T-helper 2 cell (primary cell): ENCODE results near the gene MS4A3.
A peak's percentile ranks its signal among the peaks of the same experiment; 100 is the strongest.
"Not testable (repeated sequence)": the region's sequence is repeated elsewhere in the genome, so short reads cannot be mapped to it uniquely, and the experiment has no call there.

Experiments
- DNase-seq, 5 experiments: peaks; one replicate each; pipeline versions ENCODE4 v3.0.0 to v3.0.0-alpha.2; 2012 to 2022
- total RNA-seq, 2 donors: gene quantifications; one replicate each; lab custom pipeline; 2026; lab: John Stamatoyannopoulos, UW

Gene MS4A3, protein sequence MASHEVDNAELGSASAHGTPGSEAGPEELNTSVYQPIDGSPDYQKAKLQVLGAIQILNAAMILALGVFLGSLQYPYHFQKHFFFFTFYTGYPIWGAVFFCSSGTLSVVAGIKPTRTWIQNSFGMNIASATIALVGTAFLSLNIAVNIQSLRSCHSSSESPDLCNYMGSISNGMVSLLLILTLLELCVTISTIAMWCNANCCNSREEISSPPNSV
- total RNA-seq: 0 reads per million in 2 donors

- DNase-seq: no peak
These were observed at the start of gene MS4A3 for GRCh38 chr11:60056349-60056969. Gene MS4A3 (plus strand): TSS chr11:60056665. CDS start chr11:60061161, 4,496 bp downstream.

DNA sequence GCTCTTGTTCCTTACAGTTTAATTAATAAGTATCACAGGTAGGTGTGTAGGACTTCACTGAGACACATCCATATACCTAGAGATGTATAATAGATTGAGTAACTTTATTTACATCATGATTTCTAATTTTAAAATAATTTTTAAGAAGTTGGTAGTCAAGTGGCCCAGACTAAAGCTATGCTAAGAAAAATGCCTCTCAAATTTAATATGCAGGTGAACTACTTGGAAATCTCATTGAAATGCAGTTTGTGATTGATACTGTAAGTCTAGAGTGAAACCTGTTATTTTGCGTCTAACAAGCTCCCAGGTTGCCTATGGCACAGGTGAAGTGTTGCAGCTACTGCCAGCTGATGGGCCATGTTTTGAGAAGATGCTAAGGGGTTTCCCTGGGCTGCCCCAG is 39.6 kb upstream of the MS4A3 start, which contains the start of gene OOSP4B:
Gene OOSP4B, plus strand, starts transcription at position 301 of the 400 bp plus-strand sequence.
- DNase-seq: no peak

DNA sequence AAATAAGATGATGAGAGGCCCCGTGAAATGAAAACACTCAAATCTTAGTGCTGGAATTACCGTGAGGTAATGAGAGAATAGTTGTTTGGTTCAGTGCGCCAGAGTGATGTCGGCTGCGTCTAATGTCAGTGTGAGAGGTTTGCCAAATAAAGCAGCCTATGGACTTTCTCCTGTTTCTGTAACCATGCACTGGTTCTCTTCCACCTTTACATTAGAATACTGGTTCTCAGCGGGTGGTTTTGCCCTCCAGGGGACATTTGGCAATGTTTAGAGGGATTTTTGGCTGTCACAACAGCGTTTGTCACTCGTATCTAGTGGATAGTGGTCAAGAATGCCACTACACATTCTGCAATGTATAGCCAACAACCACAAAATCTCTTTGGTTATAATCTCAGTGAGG is 38.4 kb upstream of the MS4A3 start:
- DNase-seq: no peak

- DNase-seq: not testable (repeated sequence)
These were observed 36.1 kb upstream of the MS4A3 start for GRCh38 chr11:60020376-60020775.

GRCh38 chr11:60029015-60029632 is 27.3 kb upstream of the MS4A3 start:
- no peak for DNase-seq

DNA sequence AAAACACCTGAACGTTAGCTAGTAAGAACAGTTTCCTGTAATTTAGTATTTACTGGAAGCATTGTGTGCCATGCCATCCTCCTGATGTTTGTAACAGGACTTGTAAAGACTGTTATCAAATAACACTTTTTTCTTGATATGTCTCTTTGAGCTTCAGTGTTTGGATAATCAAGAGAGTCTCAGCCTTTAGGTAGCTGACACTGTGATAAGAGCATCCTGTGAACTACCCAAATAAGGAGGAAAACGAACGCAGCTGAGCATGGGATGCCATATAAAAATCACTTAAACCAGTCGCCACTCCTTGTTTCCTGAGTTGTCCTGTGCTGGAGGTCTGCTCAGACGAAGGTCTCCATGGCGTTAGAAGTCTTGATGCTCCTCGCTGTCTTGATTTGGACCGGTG is 16.4 kb upstream of the MS4A3 start, which contains the start of gene OOSP2:
Gene OOSP2, plus strand, starts transcription at position 301 of the 400 bp plus-strand sequence. Its CDS starts 51 bp downstream, at position 352.
- no peak for DNase-seq

DNA sequence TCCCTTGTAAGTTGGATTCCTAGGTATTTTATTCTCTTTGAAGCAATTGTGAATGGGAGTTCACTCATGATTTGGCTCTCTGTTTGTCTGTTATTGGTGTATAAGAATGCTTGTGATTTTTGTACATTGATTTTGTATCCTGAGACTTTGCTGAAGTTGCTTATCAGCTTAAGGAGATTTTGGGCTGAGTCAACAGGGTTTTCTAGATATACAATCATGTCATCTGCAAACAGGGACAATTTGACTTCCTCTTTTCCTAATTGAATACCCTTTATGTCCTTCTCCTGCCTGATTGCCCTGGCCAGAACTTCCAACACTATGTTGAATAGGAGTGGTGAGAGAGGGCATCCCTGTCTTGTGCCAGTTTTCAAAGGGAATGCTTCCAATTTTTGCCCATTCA is 6.0 kb upstream of the MS4A3 start:
- DNase-seq: not testable (repeated sequence)

GRCh38 chr11:60050839-60051238 is 5.6 kb upstream of the MS4A3 start:
- DNase-seq: not testable (repeated sequence)

DNA sequence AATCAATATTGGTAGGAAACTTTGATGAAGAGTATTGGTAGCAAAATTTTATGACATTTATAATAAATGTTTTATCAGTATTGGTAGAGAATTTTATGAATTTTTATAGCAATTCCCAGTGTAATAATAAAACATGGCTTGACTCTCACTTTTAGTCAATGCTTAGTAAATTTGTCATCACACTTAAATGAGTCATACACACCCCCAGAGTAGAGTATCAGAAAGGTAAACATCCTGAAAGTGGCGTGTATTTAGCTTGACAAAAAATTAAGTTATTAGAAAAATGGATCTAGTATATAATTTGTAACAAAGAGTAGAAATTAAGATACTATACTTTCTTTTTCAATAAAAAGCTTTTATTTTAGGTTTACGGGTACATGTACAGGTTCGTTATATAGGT is 2.6 kb downstream of the MS4A3 start:
- peak in 1 of 5 experiments; percentile 2 for DNase-seq

DNA sequence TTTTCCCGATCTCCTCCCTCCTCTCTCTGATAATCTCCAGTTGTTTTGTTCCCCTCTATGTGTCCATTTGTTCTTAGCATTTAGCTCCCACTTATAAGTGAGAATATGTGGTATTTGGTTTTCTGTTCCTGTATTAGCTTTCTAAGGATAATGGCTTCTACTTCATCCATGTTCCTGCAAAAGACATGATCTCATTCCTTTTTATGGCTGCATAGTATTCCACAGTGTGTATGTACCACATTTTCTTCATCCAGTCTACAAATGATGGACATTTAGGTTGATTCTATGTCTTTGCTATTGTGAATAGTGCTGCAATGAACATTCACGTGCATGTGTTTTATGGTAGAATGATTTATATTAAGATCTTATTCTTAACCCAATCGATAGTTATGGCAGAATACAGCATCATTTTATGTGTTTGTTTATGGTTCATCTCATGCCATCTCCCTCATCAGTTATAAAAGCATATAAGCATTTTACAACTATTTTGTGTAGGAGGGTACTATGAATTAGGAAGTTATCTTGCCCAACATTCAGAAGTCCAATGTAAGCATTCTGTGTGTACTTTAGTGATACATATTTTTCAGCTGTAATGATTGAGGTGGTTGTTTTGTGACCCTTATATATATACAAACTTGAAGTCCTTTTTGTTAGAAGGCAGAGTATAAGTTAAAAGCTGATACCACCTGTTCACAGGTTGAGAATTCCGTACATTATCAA is 3.2 kb downstream of the MS4A3 start:
- no peak for DNase-seq

DNA sequence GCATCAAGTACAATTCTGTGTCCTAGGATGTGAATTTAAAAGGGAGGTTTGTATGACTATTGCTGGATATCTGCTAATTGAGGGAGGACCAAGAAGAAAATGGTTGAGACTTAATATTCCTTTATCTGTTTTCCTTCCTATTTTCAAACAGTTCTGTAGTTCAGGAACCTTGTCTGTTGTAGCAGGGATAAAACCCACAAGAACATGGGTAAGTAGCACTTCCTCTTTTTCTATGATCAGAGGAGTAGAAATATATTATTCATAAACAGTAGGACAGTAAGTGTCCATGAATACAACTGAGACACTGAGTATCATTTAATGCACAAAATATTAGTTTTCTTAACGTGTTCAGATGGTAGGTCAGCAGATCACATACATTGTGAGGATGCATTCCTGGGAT is 7.6 kb downstream of the MS4A3 start:
- DNase-seq: no peak

- no peak for DNase-seq
These were observed 9.3 kb downstream of the MS4A3 start for GRCh38 chr11:60065801-60066200.

DNA sequence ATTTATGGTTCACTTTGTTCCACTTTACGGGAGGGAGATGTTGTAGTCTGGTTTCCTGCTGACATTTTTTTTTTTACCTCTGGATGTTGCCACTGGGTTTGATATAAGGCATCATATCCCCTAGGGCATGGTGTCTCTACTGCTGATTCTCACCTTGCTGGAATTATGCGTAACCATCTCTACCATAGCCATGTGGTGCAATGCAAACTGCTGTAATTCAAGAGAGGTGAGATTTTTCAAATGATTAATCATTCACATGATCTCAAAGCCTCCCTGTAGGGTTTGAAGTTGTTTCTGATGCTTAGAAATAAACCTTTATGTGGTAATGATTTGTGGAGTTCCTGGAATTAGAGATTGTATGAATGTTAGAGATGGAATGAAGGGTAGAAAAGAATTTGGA is 13.0 kb downstream of the MS4A3 start:
- no peak for DNase-seq

DNA sequence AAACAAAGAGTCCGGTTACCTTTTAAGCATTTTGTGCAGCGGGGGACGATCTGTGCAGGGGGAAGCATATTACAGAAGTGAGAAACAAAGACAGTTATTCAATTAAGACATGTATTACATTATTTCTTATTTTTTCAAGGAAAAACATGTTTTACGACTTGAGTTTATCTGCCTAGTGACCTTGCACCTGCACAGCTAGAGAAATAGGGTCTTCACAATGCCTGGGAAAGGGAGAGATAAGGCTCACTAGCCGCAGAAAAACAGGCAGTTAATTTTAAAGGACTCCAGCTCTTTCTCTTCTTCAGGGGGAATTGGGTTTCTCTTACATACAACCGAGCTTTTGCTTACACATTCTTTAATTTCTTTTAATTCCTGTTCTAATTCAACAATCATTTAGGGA is 15.2 kb downstream of the MS4A3 start:
- DNase-seq: not testable (repeated sequence)

DNA sequence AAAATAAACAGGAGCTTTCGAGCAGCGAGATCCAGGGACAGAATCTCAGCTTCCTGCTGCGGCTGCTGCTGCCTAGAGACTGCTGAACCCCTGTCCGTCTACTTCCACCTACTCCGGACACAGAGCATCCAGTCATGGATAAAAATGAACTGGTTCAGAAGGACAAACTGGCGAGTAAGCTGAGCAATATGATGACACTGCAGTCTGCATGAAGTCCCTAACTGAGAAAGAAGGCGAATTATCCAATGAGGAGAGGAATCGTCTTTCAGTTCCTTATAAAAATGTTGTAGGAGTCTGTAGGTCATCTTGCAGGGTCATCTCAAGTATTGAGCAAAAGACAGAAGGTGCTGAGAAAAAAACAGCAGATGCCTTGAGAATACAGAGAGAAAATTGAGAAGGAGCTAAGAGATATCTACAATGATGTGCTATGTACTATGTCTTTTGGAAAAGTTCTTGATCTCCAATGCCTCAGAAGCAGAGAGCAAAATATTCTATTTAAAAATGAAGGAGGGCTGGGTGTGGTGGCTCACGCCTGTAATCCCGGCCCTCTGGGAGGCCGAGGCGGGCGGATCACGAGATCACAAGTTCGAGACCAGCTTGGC is 20.9 kb downstream of the MS4A3 start:
- no peak for DNase-seq

DNA sequence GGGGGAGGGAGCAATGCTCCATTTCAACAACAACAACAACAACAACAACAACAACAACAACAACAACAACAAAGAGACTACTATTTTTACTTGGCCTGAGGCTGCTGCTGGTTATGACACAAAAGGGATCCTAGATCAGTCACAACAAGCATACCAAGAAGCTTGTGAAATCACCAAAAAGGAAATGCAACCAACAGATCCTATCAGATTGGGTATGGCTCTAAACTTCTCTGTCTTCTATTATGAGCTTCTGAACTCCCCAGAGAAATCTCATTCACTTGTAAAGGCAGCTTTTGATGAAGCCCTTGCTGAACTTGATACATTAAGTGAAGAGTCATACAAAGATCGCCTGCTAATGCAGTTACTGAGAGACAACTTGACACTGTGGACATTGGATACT is 21.5 kb downstream of the MS4A3 start:
- DNase-seq: peak in 1 of 5 experiments; percentile 6

DNA sequence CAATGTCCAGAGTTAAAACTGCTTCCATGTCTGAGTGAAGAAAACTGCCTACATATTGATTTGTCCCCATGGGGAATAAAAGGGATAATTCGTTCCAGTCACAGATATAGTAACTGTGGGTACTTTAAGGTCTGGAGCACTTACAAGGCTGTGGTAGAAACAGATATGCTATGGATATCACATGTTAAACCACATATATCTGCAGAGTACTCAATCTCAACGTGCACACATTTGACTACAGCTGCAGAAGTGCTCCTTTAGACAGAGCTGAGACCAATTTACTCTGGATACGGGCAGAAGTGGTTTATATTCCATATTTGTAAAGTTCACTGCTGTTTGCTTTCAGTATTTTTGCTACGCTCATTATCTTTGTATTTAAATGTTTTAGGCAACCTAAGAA is 22.3 kb downstream of the MS4A3 start:
- no peak for DNase-seq

DNA sequence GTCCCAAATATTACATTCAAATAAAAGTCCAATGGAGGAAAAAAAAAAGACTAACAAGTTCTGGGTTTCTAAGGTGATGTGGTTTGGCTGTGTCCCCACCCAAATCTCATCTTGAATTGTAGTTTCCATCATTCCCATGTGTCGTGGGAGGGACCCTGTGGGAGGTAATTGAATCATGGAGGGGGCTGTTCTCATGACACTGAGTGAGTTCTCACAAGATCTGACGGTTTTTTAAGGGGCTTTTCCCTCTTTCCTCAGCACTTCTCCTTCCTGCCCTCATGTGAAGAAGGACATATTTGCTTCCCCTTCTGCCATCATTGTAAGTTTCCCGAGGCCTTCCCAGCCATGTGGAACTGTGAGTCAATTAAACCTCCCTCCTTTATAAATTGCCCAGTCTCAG is 24.1 kb downstream of the MS4A3 start:
- no peak for DNase-seq

DNA sequence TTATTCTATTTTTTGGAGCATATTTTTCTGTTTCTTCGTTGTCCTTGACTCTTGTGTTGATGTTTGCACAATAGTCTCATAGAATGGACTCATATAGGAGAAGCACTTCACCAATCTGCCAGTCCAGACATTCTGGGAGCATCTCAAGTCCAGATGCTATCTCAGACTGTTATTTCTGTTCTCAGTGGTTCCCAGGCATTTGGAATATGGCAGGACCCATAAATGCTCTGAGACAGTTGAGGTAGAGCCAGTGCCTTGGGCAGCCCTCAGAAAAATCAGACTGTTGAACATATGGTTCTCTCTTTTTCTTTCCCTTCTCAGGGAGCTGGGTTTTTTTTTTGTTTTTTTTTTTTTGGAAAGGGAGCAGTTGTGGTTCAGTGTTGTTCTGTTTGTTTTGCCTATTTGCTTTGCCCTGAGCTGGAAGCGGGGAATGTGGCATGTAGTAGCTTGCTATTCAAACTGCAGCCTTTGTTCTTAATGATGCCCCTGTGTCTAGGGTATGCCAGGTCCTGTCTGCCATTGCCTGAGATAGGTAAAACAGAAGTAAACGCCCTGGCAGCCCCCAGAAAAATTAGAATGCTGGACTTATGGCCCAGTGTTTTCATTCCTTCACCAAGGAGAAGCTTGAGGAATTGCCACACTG is 28.3 kb downstream of the MS4A3 start:
- DNase-seq: no peak

GRCh38 chr11:60085909-60086308 is 29.4 kb downstream of the MS4A3 start:
- DNase-seq: no peak

GRCh38 chr11:60087239-60087638 is 30.8 kb downstream of the MS4A3 start:
- no peak for DNase-seq

DNA sequence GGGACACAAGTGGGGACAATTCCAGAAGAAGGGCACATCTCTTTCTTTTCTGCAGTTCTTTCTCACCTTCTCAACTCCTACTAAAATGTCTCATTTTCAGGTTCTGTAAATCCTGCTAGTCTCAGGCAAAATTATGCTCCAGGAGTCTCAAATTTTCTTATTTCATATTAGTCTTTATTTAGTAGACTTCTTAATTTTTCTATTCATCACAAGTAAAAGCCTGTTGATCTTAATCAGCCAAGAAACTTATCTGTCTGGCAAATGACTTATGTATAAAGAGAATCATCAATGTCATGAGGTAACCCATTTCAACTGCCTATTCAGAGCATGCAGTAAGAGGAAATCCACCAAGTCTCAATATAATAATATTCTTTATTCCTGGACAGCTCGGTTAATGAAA is 31.9 kb downstream of the MS4A3 start, which contains the start of gene MS4A2:
Gene MS4A2, plus strand, starts transcription at position 301 of the 400 bp plus-strand sequence. CDS start 102 bp downstream, outside the sequence.
- no peak for DNase-seq
